Measurements from ENCODE around the gene MTCL1. TPM values are rescaled to one million over a fixed set of nuclear protein-coding genes. Genes with fewer than 3 reads are reported as not detected.
A peak's percentile ranks its signal among the peaks of the same experiment; 100 is the strongest.

MTCL1 gene
- total RNA-seq (2022) (11.6 and 19.8 TPM in 2 replicates), Bru-seq, nascent RNA (percentile 50 among the genes with signal in this experiment), BruChase-seq, experiment 1, labeled RNA remaining after a 6-hour chase (percentile 49 among the genes with signal in this experiment), BruChase-seq, experiment 2, labeled RNA remaining after a 2-hour chase (percentile 54 among the genes with signal in this experiment)
- long read RNA-seq, partial matches to known transcripts: 10 of 15 reads
- long read RNA-seq, other reads (novel, unspliced or antisense): 5 of 15 reads

DNA sequence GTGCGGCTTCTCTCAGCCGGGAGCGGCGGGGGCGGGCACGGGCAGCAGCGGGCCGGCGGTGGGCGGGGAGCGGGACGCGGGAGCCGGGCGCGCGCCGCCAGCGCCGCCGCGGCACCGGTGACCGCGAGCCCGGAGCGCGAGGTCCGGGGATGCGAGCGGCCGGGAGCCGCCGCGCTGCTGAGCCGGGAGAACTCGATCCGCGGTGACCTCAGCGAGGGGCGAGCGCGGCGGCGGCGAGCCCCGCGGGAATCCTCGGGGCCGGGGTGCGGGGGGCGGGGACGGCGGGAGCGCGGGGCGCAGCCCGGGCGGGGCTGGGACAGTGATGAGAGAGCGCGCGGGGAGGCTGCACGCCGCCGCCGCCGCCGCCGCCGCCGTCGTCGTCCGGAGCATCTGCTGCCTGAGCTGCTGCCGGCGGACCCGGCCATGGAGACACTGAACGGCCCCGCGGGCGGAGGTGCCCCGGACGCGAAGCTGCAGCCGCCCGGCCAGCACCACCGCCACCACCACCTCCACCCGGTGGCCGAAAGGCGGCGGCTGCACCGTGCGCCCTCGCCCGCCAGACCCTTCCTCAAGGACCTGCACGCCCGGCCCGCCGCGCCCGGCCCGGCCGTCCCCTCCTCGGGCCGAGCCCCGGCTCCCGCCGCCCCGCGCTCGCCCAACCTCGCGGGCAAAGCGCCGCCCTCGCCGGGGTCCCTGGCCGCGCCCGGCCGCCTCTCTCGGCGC is at the start of gene MTCL1:
TSS of gene MTCL1 (plus strand) at position 319 of the 723 bp plus-strand sequence. CDS start at position 424, 105 bp downstream.
- DNase-seq (ENCODE audit: unreplicated experiment): peak; percentile 50
- no TSS peak for BruUV-seq (replicated peaks)
- intact Hi-C loops (cut with micrococcal nuclease): loop anchor here (5.0 kb wide), 1 partner anchor 97 kb away; no protein-coding TSS in a partner anchor

GRCh38 chr18:8656232-8656631 is 49.1 kb upstream of the MTCL1 start:
- Mint-ChIP-seq H3K4me1 (ENCODE audit: insufficient read depth, unreplicated experiment) (peaks cover 10% of the 10 kb centered on the region), H3K36me3 (ENCODE audit: insufficient read depth, unreplicated experiment) (no peaks in the 10 kb centered on the region), H3K27me3 (ENCODE audit: insufficient read depth, unreplicated experiment) (peaks cover 14% of the 10 kb centered on the region), H3K4me3 (ENCODE audit: unreplicated experiment) (no peak overlapping the region), H3K27ac (ENCODE audit: low read depth, unreplicated experiment) (no peak overlapping the region), H3K9me3 (ENCODE audit: unreplicated experiment) (no peaks in the 10 kb centered on the region)
- intact Hi-C loops (cut with micrococcal nuclease): no loop called here
- no TSS peak for BruUV-seq (replicated peaks)
- POLR2A ChIA-PET: interaction anchor here (3.7 kb wide), 1 partner anchor 327 kb away, joined by 17 read pairs; no protein-coding TSS in a partner anchor
- TF ChIP-seq, protein P1, sequence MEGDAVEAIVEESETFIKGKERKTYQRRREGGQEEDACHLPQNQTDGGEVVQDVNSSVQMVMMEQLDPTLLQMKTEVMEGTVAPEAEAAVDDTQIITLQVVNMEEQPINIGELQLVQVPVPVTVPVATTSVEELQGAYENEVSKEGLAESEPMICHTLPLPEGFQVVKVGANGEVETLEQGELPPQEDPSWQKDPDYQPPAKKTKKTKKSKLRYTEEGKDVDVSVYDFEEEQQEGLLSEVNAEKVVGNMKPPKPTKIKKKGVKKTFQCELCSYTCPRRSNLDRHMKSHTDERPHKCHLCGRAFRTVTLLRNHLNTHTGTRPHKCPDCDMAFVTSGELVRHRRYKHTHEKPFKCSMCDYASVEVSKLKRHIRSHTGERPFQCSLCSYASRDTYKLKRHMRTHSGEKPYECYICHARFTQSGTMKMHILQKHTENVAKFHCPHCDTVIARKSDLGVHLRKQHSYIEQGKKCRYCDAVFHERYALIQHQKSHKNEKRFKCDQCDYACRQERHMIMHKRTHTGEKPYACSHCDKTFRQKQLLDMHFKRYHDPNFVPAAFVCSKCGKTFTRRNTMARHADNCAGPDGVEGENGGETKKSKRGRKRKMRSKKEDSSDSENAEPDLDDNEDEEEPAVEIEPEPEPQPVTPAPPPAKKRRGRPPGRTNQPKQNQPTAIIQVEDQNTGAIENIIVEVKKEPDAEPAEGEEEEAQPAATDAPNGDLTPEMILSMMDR (IDR thresholded peaks at IDR 0.05; ENCODE audit: unreplicated experiment): no peak
- CTCF ChIA-PET: interaction anchor here (0.6 to 6.2 kb wide), 10 partner anchors 11 to 776 kb away, joined by 3 to 94 read pairs (median 6); no protein-coding TSS in a partner anchor
- no peak for DNase-seq (ENCODE audit: unreplicated experiment)

More for the DNA sequence above, at the start of gene MTCL1:
- peaks cover 27% of the 10 kb centered on the region for H3K4me1 Mint-ChIP-seq (ENCODE audit: insufficient read depth, unreplicated experiment)
- H3K36me3 Mint-ChIP-seq (ENCODE audit: insufficient read depth, unreplicated experiment): peaks cover 7% of the 10 kb centered on the region
- peak within 1 kb of the TSS; percentile 91 for H3K4me3 Mint-ChIP-seq (ENCODE audit: unreplicated experiment)
- H3K27me3 Mint-ChIP-seq (ENCODE audit: insufficient read depth, unreplicated experiment): no peaks in the 10 kb centered on the region
- TF ChIP-seq, protein P1 (IDR thresholded peaks at IDR 0.05; ENCODE audit: unreplicated experiment): no peak
- CTCF ChIA-PET: interaction anchor here (2.3 to 6.5 kb wide), 2 partner anchors 277 to 282 kb away, joined by 15 to 35 read pairs; no protein-coding TSS in a partner anchor
- H3K27ac Mint-ChIP-seq (ENCODE audit: low read depth, unreplicated experiment): no peak within 1 kb of the TSS
- POLR2A ChIA-PET: interaction anchor here (0.7 to 3.6 kb wide), 6 partner anchors 20 to 283 kb away, joined by 3 to 23 read pairs (median 4); no protein-coding TSS in a partner anchor
- no peaks in the 10 kb centered on the region for H3K9me3 Mint-ChIP-seq (ENCODE audit: unreplicated experiment)

DNA sequence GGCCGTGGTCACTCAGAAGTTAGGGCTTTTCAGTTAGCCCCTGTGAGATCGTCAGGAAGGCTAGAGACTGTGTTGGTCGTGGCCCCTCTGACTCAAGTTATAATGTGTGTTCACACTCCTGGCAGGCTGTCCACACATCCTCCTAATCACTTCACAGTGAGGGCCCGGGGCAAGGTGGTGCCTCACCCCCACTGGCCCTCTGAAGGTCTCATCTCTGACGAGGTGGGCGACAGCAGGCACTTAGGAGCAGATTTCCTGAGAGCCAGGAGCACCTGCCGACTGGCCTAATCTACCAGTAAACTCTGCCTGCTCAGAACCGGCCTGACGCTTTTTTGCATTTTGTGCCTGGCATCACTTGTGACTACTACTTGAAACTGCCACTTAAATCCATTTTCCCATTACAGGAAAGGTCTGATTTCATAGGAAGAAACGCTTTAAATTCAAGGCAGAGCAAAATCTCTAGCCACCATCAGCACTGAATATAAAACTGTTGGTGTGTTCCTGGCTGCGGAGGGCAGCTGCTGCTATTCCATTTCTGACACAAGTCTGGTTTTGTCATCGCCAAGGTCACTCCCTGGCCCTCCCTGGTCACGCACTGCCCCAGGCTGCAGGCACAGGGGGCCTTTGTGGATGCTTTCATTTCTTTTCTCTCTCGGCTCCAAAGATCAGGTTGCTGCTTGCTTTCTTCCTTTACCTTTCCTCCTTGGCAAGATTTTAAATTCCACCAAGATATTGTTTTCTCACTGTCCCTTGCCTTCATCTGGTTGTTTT is 48.1 kb upstream of the MTCL1 start:
- BruUV-seq (replicated peaks): no TSS peak
- ChIA-PET CTCF (interaction anchor here (0.6 to 6.2 kb wide), 8 partner anchors 39 to 857 kb away, joined by 3 to 94 read pairs (median 4); no protein-coding TSS in a partner anchor), POLR2A (interaction anchor here (0.6 kb wide), 1 partner anchor 329 kb away, joined by 3 read pairs; no protein-coding TSS in a partner anchor)
- Mint-ChIP-seq H3K27me3 (ENCODE audit: insufficient read depth, unreplicated experiment) (peaks cover 14% of the 10 kb centered on the region), H3K4me3 (ENCODE audit: unreplicated experiment) (no peak overlapping the region), H3K27ac (ENCODE audit: low read depth, unreplicated experiment) (no peak overlapping the region), H3K9me3 (ENCODE audit: unreplicated experiment) (no peaks in the 10 kb centered on the region), H3K36me3 (ENCODE audit: insufficient read depth, unreplicated experiment) (no peaks in the 10 kb centered on the region), H3K4me1 (ENCODE audit: insufficient read depth, unreplicated experiment) (peaks cover 10% of the 10 kb centered on the region)
- TF ChIP-seq, protein P1 (IDR thresholded peaks at IDR 0.05; ENCODE audit: unreplicated experiment): no peak
- DNase-seq (ENCODE audit: unreplicated experiment): no peak
- intact Hi-C loops (cut with micrococcal nuclease): no loop called here
